Ammon's horn (tissue), 1 donor: ENCODE measurements around the gene MRPS6.

Experiments
- DNase-seq: peaks from one replicate; pipeline ENCODE4 v3.0.0-alpha.2; 2016; ENCODE audit warnings: low spot score

The MRPS6 gene

DNA sequence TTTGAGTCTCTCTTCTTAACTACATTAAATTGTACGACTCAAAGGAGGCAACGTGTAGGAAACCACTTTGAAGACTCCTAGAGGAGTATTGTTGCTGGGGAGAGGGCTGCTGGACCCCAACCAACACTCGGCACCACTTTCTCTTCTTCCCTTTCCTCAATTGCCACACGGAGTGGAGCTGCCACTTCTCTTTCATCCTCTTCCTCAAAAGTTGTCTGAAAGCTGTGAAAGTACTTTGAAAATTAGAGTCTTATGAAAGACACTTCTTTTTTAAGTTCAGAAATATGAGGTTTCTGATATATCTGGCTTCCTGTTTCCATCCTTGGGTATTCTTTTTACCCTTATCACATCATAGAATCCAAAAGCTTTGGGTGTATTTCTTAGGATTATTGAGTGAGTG lies 59.5 kb downstream of the MRPS6 start:
- no peak for DNase-seq

DNA sequence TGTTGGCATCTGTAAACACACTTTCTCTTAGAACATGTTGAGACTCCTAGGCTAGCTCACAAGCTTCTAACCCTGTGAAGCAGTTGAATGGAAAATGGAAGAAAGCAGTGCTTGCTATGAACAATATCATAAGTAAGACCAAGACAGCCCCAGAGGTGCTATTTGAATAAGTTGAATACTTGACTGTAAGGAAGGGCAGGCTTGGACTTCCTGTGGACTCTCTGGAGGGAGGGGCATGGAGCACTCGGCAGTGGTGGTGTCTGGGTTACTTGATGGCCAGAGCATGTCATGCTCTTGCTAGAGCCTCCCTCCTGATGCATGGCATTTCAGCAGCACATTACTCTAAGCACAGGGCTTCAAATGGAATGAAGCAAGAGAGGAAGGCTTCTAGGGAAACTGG lies 60.0 kb downstream of the MRPS6 start:
- no peak for DNase-seq

DNA sequence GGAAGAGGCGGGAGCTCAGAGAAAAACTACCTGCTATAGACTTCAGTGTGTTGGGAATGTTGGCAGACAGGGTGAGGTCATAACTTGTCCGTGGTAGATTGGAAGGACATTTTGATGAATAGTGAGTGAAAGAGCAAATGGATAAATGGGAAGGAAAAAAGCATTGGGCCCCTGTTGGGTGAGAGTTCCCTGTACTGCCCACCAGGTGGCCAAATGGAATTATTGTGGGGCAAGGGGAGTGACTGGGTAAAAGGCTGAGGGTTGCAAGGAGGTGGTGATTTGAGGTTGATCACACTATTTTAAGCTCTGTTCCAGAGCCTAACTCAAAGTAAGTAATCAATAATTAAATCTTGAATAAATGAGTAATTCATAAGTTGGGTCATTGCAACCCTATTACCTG lies 60.4 kb downstream of the MRPS6 start:
- DNase-seq, result no peak

DNA sequence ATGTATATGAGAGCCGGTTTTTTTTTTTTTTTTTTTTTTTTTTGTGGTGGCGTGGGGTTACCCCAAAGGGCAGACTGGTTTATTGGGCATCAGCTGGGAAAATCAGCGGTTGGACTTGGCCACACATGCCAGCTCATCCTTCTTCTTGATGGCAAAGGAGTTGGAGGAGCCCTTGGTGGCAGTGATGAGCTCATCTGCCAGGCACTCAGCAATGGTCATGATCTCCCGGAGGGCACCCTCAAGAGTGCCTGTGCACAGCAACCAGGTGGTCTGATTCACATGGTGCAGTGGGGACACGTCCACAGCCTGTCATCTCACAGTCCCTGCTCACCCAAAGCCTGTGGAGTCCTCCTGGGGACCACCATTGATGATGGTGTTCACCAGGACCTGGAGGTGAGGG lies 62.0 kb downstream of the MRPS6 start:
- no peak for DNase-seq

DNA sequence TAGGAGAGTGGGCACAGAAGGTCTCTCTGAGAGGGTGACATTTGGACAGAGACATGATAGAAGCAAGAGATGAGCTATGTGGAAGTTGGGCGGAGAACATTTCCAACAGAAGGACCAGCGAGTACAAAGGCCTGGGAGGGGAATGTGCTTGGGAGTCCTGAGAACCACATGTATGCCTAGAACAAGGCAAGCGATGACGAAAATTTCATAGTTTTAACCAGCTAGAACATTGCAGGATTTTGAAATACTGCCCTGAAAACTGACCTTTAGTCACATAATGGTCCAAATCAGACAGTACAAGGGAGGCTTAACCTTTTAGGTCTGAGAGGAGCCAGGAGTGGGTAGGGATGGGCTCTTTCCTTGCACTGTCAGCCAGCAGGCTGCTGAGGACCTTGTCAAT lies 68.0 kb downstream of the MRPS6 start:
- DNase-seq, result no peak

DNA sequence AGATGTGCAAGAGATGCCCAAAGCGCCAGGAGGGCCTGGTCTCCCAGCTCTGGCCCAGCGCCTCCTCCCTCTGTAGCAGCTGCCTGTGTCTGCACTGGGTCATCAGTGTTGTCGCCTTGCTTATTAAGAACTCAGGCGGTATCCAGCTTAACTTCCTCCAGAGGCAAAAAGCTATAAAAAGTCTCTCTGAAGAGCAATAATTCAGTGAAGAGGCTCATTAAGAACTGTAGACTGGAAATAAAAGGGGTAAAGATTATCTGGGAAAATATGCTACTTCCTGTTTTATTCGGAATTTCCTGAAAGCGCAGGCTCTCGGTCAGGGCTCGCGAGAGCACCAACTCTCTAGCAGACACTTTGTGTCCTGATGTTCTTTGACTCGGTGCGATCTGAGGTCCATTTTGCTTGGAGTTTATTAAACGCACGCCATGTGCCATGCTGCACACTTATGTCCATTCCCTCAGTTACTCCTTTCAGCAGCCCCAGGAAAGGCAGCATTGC lies 70.4 kb downstream of the MRPS6 start:
- no peak for DNase-seq

DNA sequence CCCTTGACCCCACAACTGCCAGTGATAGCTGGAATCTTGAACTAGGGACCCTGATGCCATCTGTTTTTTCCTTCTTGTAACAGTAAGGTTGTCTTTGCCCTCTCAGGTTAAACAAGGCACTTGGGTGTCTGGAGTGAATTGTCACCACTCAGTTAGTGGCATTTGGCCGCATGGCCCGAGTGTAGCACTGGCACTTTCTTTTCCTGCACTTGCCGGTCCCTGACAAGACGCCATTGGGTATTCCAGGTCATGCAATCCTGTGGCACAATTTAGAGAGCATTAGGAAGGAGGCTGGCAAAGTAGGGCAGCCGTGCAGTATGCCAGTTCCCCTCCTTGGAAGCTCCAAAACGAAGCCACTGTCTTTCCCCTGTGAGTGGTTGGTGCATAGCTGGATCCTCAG lies 70.8 kb downstream of the MRPS6 start:
- no peak for DNase-seq

DNA sequence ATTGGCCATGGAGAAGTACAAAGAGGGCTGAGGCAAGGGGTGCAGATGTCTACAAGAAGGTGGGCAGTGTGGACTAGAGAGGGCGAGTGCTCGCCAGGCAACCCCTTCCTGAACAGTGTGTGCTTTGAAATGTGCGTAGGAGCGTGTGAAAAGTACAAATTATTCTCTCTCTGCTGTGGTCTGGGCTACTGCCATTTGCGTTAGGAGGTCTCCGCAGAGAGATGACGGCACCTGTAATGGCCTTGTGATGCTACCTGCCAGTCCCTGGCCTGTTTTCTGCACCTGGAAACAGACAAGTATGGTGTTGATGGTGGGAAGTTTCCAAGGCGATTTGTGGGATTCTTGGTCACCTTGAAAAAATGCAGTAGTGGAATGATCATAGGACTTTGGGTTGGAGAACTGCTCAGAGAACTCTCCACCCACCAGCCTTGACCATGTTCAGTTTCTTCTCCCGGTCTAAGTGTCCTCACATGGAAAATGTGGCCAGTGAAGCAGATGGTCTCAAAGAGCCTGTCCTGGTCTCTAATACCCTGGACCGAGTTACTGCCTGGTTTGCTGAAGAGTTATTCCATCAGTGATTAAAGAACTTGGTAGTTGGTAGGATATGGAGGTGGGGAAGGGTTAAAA lies 74.5 kb downstream of the MRPS6 start:
- DNase-seq, result no peak

DNA sequence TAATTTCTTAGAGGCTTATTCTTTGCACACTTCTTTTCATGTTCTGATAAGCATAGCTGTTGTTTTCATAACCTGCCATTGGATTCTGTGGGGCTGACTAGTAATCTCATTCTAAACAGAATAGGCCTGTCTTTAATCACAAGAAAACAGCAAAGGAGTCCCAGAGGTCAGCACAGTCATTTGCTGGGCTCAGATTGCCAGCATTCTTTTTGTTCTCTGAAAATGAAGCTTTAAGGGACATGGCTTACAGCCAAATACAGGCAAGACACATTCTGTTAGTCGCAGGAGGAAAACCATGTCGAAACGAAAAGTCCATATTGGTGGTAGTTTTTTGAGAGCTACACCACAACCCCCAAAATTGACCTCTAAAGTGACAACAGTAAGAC lies 75.0 kb downstream of the MRPS6 start:
- no peak for DNase-seq

DNA sequence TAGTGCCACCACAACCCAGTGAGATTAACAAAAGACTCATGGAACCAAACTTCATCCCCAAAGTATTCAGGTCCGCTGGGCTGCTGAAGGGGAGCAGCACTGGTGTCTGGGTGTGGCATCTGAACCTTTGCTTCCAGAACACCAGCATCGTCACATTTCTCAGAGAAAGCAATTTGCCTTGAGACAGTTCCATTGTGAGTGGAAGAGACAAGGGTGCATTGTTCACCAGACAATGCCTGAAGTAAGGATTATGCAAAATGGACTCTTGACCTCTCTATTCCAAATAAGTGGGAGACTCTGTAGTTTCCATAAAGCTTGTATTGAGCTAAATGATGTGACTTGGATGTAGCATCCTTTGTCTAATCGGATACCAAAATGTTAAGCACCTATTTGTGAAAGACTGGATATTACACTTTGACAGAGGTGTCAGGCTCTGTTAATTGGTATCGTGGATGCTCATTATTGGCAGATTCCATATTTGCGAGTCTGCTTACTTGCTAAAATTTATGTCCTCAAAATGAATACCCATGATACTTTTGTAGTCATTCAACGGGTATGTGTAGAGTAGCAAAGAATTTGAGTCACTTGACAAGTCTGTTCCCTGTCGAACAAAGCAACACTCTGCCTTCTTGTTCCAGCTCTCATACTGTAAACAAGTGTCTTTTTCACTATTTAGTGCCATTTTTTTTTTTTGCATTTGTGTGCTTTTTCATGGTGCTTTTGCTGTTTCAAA lies 75.6 kb downstream of the MRPS6 start:
- DNase-seq, result peak; percentile 61

DNA sequence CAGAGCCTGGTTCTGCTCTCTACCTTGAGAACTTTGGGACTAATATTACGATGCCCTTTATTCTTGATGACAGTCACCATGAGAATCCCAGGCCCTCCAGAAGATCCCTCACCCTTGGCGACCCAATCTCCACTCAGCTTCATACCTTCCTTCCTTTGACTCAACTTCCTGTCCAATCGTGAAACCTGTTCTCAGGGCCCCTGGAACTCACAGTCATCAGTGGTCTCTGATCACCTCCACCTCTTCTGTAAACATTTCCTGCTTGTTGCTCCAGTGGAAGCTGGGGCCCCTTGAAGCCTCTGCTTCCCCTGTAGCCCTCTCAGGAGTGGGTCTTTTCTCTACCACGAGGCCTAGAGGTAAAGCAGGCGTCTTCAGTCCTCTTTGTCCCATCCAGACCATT lies 79.1 kb downstream of the MRPS6 start:
- no peak for DNase-seq

DNA sequence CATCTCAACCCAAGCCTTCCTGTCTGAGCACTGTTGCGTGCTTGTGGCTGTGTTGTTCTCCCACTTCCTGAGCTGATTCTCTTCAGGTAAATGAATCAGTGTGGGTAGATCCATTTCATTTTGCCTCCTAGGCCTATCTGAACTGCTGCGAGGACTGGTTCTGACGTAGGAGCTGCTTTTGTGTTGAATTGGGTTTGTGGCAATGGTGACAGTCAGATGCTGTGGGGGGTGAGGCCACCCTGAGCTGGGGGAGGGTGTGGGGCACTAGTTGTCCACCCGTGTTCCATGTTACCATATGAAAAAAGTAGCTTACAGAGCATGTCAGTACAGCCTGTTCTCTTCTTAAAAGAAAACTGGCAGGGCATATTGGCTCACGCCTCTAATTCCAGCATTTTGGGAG lies 81.5 kb downstream of the MRPS6 start:
- DNase-seq, result no peak

DNA sequence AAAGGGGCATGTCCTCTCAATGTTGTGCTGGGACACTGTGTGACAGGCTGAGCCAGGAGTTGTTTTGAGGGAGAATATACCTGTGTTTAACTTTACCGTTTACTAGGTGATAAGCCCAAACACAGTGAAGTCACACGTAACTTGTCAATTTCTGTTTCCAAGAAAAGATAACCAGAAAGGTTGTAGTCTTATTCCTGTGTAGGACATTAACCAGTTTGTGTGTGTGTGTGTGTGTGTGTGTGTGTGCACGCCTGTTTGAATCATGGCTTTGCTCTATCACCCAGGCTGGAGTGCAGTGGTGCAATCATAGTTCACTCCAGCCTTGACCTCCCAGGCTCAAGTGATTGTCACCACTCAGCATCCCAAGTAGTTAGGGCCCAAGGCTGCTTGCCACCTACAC lies 83.6 kb downstream of the MRPS6 start:
- DNase-seq, result no peak

DNA sequence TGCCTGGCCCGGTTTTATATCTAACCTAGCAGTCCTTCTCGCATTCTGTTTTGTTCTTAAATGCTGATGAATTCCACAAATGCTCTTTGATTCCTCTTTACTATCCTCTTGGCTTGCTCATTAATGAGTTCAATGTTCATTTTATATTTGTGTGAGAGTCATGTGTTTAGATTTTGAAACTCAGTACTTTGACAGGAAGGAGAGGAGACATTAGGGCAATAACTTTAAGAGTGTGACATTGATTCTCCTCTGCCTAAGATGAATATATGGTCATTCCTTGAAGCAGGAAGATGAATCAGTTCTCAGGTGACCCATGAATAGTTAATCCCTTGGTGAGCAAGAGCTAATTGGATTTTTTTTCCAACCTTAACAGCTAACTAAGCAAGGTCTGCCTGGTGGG lies 84.1 kb downstream of the MRPS6 start:
- no peak for DNase-seq

DNA sequence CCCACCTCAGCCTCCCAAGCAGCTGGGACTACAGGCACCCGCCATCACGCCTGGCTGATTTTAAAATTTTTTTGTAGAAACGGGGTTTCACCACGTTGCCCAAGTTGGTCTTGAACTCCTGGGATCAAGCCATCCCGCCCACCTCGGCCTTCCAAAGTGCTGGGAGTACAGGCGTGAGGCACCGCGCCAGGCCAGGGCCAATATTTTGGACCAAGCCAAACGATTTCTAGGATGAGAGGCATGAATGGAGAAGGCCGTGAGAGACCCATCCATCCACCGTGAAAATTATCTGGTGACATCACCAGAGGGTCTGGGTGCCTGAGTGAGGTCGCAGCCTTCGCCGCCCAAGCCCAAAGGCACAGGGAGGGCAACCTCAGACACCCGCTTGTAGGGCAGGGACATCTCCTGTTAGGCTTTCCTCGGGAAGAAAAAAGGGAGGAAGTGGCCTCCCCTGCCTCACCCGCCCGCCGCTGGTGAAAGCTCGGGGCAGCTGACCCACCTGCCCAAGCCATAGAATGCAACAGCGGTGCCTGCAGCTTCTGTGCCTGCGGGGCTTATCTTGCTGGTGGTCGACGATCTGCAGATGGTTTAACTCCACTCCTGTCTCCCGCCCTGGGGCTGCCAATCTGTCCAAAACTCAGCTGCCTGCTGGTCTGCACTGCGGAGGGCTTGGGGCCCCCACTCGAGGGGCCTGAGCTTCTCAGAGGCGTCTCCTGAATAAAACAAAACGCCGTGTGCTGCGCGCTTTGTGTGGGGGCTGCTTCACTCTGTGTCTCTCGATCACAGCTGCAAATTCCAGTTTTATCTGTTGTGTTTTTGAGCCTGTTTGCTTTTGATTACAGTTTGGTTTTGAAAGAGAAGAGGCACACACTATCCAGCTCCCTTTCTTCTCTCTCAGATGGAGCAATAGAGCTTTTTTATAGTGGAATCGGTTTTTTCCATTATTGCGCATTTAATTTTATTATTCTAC lies 85.8 kb downstream of the MRPS6 start:
- no peak for DNase-seq

DNA sequence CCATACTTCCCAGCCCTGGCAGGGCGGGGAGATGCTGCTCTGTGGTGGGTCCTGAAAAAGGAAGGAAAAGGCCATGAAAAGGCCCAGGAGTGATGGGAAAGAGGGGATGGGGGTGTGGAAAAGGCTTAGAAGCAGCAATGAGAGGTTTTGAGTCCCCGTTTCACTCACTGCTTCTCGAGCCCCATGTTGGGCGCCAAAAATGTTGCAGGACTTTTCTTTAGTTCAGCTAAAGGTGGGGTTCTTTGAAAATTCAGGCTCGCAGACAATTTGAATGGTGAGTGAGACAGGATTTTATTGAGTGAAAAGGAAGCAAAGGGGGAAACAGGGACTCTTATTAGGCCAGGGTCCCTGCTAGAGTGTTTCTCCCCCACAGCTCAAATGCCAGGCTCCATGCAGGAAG lies 93.1 kb downstream of the MRPS6 start:
- no peak for DNase-seq

DNA sequence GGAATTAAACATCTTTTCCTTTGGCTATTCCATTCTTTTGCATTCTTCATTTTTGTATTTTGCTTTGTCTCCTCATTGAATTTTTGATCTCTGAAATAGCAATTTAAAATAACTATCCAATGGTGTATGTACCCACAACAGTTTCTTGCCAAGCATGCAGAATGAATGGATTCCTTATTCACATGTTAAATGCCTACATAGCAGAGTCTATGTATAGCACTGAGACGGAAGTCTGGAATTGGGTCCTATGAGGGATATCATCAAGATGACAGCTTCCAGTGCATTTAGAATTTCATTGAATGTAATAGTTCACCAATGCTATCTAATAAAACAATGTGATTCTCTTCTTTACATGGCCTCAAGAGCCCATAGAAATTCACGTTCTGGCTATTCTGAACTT lies 97.5 kb downstream of the MRPS6 start:
- no peak for DNase-seq

DNA sequence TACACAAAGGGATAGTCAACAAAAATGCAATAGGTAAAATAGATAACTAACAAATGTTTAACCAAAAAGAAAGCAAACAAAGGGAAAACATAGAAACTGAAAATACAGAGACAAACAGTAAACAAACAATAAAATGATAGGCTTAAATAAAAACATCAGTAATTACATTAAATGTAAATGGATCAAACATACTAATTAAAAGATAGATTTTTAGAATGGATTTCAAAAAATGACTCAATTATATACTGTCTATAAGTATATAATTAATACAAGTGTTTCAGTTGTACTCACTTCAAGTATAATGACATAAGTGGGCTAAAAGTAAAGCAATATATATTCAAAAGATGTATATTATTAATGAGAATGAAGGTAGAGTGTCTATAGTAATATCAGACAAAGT lies 101.1 kb downstream of the MRPS6 start:
- no peak for DNase-seq

DNA sequence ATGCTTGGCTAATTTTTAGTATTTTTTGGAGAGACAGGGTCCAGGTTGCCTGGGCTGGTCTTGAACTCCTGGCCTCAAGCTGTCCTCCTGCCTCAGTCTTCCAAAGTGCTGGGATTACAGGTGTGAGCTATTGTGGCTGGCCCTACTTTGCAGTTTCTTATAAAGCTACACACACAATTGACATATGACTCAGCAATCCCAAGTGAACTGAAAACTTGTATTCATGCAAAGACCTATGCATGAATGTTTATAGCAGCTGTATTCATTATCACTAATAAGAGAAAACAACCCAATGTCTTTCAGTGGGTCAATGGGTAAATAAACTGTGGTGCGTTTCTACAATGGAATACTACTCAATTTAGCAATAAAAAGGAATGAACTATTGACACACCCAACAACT lies 103.1 kb downstream of the MRPS6 start:
- no peak for DNase-seq

DNA sequence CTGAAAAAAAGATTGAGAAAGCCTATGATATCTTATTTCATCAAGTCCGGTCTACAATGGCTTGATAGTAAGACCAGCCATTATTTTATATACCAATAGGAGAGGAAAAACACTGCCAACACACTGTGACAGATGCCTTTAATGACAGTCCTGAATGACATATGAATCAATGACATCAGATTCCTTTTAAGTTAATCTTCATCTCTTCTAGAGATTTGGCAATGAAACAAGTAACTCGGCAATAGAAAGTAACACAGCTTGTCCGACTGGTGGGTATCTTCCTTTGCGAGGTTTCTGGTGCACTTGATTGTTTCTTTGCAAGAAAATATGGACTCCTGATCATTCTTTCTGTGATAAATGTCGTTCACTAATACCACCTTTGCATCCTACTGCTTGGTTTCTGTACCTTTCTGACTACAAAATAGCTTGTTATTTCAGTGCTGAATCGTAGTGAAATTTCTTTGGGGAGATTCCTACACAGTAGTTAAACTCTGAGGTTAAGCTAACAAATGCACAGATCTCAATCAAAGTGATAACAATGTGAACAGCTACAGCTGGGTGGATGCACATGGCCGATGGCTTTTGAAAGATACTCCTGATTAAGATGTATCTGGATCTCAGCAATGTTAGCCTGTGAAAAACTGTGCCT lies 104.7 kb downstream of the MRPS6 start:
- DNase-seq, result no peak

DNA sequence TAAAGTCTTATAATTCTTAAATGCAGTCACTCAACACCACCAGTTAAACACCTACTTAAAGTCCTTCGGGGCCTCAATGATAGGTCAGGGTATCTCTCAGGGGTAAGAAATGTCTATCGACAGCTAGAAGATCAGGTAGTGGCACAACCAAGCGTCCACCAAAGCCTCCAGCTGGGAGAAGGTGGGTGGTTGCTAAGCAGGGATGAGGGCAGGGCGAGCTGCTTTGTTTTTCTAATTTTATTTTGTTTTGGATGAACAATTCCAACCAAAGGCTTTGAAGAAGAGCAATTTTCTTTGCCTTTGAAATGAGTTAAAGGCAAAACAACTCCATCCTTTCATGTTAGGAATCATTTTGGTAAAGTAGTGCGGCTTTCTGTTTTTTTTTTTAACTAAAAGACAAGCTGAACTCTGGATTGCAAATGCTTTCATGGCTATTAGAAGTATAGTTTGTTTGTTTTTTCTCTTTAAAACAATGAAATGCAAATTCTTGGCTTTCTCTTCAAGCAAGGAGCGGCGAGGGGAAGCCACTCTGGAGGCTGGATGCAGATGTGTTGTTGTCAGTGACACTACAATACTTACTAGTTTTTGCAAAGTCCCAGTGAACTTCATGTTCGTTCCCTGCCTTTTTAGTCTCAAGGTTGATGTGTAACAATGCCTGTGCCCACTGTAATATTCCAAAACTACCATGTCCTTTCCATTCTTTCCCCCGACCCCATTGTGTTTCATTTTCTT lies 106.0 kb downstream of the MRPS6 start:
- no peak for DNase-seq

DNA sequence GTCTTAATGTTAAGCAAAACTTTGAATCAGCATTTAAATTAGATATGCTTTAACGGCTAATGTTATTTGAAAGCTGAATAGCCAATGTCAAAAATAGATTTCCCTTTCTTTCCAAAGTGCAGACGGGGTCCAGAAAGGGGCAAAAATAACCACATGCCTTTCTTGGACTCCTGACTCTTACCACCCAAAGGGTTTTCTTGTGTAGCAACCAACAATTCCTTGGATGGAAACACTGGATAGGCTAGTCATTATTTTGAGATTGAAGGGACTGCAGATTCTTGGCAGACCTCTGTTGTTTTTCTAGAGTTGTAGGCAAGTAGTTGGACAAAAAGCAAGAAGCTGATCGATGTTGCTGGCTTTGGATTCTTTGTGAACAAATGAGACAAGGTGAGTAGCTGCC lies 107.0 kb downstream of the MRPS6 start:
- DNase-seq, result no peak
